Testis (tissue), 3 donors: ENCODE results near the gene SLC30A5. TPM values are rescaled to one million over a fixed set of nuclear protein-coding genes. Genes with fewer than 3 reads are reported as not detected.
"Not testable (repeated sequence)": the region's sequence is repeated elsewhere in the genome, so short reads cannot be mapped to it uniquely, and the experiment has no call there.

Source experiments
- DNase-seq: peaks from one replicate; pipeline ENCODE4 v3.0.0-alpha.2; 2019
- H3K27ac ChIP-seq, 2 donors: fragments of 200-600 bp; sonication (generic); one replicate each; pipeline ENCODE4 v1.5.1; 2019
- H3K27me3 ChIP-seq: fragments of 200-600 bp; sonication (generic); one replicate; pipeline ENCODE4 v1.5.1; 2019
- H3K36me3 ChIP-seq: fragments of 200-600 bp; sonication (generic); one replicate; pipeline ENCODE4 v1.5.1; 2017; ENCODE audit warnings: low read depth; ENCODE audit errors: missing control alignments
- H3K4me1 ChIP-seq: fragments of 200-600 bp; sonication (generic); one replicate; pipeline ENCODE4 v1.5.1; 2019
- H3K4me3 ChIP-seq, 2 donors: fragments of 200-600 bp; sonication (generic); one replicate each; pipeline ENCODE4 v1.5.1; 2017 to 2019
- H3K9me3 ChIP-seq: fragments of 200-600 bp; sonication (generic); one replicate; pipeline ENCODE4 v1.5.1; 2017
- CTCF ChIP-seq, 3 experiments: fragments of 450-650 bp in 2 of 3; fragments of 200-600 bp in 1 of 3; sonication (generic) in 1 of 3; IDR thresholded peaks; one replicate each; pipeline ENCODE4 v1.5.1; 2016 to 2019; ENCODE audit warnings: antibody characterized with exemption in 3 of 3, mild to moderate bottlenecking in 2 of 3, moderate library complexity in 1 of 3
- POLR2A ChIP-seq: fragments of 450-650 bp; IDR thresholded peaks from one replicate; pipeline ENCODE4 v1.6.1; 2017; ENCODE audit warnings: antibody characterized with exemption, mild to moderate bottlenecking, moderate library complexity
- WGBS, 2 donors: methylation state at CpG; one replicate each; pipeline ENCODE4 v1.1.5; 2018; 5-methylcytosine and 5-hydroxymethylcytosine counted together
- intact Hi-C: fragments of 100-400 bp; cut with DNase I; formaldehyde crosslinking; loops from one replicate; pipeline ENCODE4 v1.15.1; 2023; ENCODE audit warnings: low total_unique reads
- polyA plus RNA-seq: library from polyadenylated mRNA; stranded (reverse); fragments of 350-450 nt; fragmentation: Illumina TruSeq; extraction: RNeasy Lipid Tissue Mini Kit (QIAGEN cat#74804); gene quantifications from one replicate; pipeline ENCODE4 v1.2.3, GENCODE V29; 2014; ENCODE audit warnings: low read depth, low replicate concordance; ENCODE audit not compliant: insufficient read depth
- total RNA-seq, 2 donors: library from RNA; depleted of rRNA; stranded (reverse); fragments of >200 nt; gene quantifications; one replicate each; pipeline ENCODE4 v1.2.3, GENCODE V29; 2016

The SLC30A5 gene
- total and polyA plus RNA-seq, 3 donors from 2014 or later = 33.7 to 68.0 (median 65.0) TPM

GRCh38 chr5:69140827-69141226 is 47.0 kb downstream of the SLC30A5 start:
- intact Hi-C loops = no loop called here
- no peaks in the 10 kb centered on the region for H3K27me3 ChIP-seq
- H3K36me3 ChIP-seq = no peaks in the 10 kb centered on the region
- H3K4me1 ChIP-seq = no peaks in the 10 kb centered on the region
- TF ChIP-seq CTCF (IDR thresholded peaks at IDR 0.05) = no peak
- TF ChIP-seq POLR2A = no peak
- WGBS, 2 donors = 78 to 96% methylated on average over 1 of the region's 1 CpG
- H3K27ac ChIP-seq = no peak overlapping the region
- H3K9me3 ChIP-seq = no peaks in the 10 kb centered on the region
- DNase-seq = no peak
- H3K4me3 ChIP-seq = no peak overlapping the region

GRCh38 chr5:69148576-69148975 is 54.8 kb downstream of the SLC30A5 start:
- H3K9me3 ChIP-seq, H3K27ac ChIP-seq, H3K36me3 ChIP-seq, DNase-seq, H3K27me3 ChIP-seq, H3K4me1 ChIP-seq, intact Hi-C loops, H3K4me3 ChIP-seq: not testable (repeated sequence)
- WGBS, 2 donors = 95% methylated on average over 7 of the region's 7 CpGs

GRCh38 chr5:69148981-69149675 is 55.3 kb downstream of the SLC30A5 start:
- intact Hi-C loops = no loop called here
- H3K27ac ChIP-seq = no peak overlapping the region
- TF ChIP-seq POLR2A = no peak
- TF ChIP-seq CTCF (IDR thresholded peaks at IDR 0.05) = no peak
- H3K27me3 ChIP-seq = no peaks in the 10 kb centered on the region
- DNase-seq = no peak
- H3K4me1 ChIP-seq = no peaks in the 10 kb centered on the region
- 94 to 95% methylated on average over 2 of the region's 2 CpGs for WGBS, 2 donors
- H3K9me3 ChIP-seq = no peaks in the 10 kb centered on the region
- H3K36me3 ChIP-seq = no peaks in the 10 kb centered on the region
- no peak overlapping the region for H3K4me3 ChIP-seq

GRCh38 chr5:69149676-69150010 is 55.8 kb downstream of the SLC30A5 start:
- intact Hi-C loops = no loop called here
- no peaks in the 10 kb centered on the region for H3K9me3 ChIP-seq
- H3K27ac ChIP-seq = no peak overlapping the region
- no peaks in the 10 kb centered on the region for H3K4me1 ChIP-seq
- DNase-seq = no peak
- TF ChIP-seq CTCF (IDR thresholded peaks at IDR 0.05) (no peak), POLR2A (no peak)
- no peaks in the 10 kb centered on the region for H3K27me3 ChIP-seq
- no peaks in the 10 kb centered on the region for H3K36me3 ChIP-seq
- 87 to 92% methylated on average over 5 of the region's 5 CpGs for WGBS, 2 donors
- no peak overlapping the region for H3K4me3 ChIP-seq

GRCh38 chr5:69152731-69153130 is 58.9 kb downstream of the SLC30A5 start:
- H3K27ac ChIP-seq = no peak overlapping the region
- H3K9me3 ChIP-seq = no peaks in the 10 kb centered on the region
- H3K27me3 ChIP-seq = no peaks in the 10 kb centered on the region
- no peak overlapping the region for H3K4me3 ChIP-seq
- TF ChIP-seq POLR2A (no peak), CTCF (IDR thresholded peaks at IDR 0.05) (no peak)
- WGBS, 2 donors = 74 to 79% methylated on average over 3 of the region's 3 CpGs
- H3K4me1 ChIP-seq = no peaks in the 10 kb centered on the region
- intact Hi-C loops = no loop called here
- no peak for DNase-seq
- H3K36me3 ChIP-seq = no peaks in the 10 kb centered on the region
